ENCODE results near the gene F7.
"Not testable (repeated sequence)": the region's sequence is repeated elsewhere in the genome, so short reads cannot be mapped to it uniquely, and the experiment has no call there.

F7 gene

GRCh38 chr13:113105921-113106452 is 396 bp downstream of the F7 start:
- no peak for DNase-seq

GRCh38 chr13:113106711-113107351 is 1.2 kb downstream of the F7 start:
- DNase-seq: no peak

- not testable (repeated sequence) for DNase-seq
These were observed 2.9 kb downstream of the F7 start for GRCh38 chr13:113108521-113108920.

- no peak for DNase-seq
These were observed 3.8 kb downstream of the F7 start for GRCh38 chr13:113109151-113110047.

GRCh38 chr13:113110048-113110851 is 4.7 kb downstream of the F7 start:
- peak; percentile 45 for DNase-seq

- DNase-seq: peak; percentile 22
These were observed 5.3 kb downstream of the F7 start for GRCh38 chr13:113110852-113111315.

GRCh38 chr13:113111821-113112220 is 6.2 kb downstream of the F7 start:
- not testable (repeated sequence) for DNase-seq

GRCh38 chr13:113112475-113112874 is 6.9 kb downstream of the F7 start:
- DNase-seq: not testable (repeated sequence)

- no peak for DNase-seq
These were observed 7.6 kb downstream of the F7 start for GRCh38 chr13:113112893-113113845.

GRCh38 chr13:113113846-113114271 is 8.3 kb downstream of the F7 start:
- DNase-seq: no peak

- no peak for DNase-seq
These were observed 9.1 kb downstream of the F7 start for GRCh38 chr13:113114511-113115362.

GRCh38 chr13:113115363-113116205 is 10.0 kb downstream of the F7 start:
- no peak for DNase-seq

GRCh38 chr13:113116206-113116800 is 10.7 kb downstream of the F7 start:
- no peak for DNase-seq

GRCh38 chr13:113116871-113117271 is 11.3 kb downstream of the F7 start:
- DNase-seq: no peak

- no peak for DNase-seq
These were observed 11.8 kb downstream of the F7 start for GRCh38 chr13:113117335-113117872.

- no peak for DNase-seq
These were observed 12.3 kb downstream of the F7 start for GRCh38 chr13:113117911-113118260.

GRCh38 chr13:113118261-113119021 is 12.8 kb downstream of the F7 start:
- DNase-seq: no peak

- no peak for DNase-seq
These were observed 13.7 kb downstream of the F7 start for GRCh38 chr13:113119166-113119821.
